ENCODE measurements around the gene PIK3C3.
"Not testable (repeated sequence)": the region's sequence is repeated elsewhere in the genome, so short reads cannot be mapped to it uniquely, and the experiment has no call there.

PIK3C3 gene

GRCh38 chr18:42001801-42002200 is 46.8 kb downstream of the PIK3C3 start:
- in situ Hi-C loops (cut with HindIII; ENCODE audit: low sequenced_read_pairs): no loop called here
- no peak for TF ChIP-seq CTCF (IDR thresholded peaks at IDR 0.05; ENCODE audit: low read depth, low read length, missing control alignments)
- no peak overlapping the region for H3K4me3 ChIP-seq (ENCODE audit: low read depth, low read length)
- DNase-seq (ENCODE audit: low read depth): no peak

- in situ Hi-C loops (cut with HindIII; ENCODE audit: low sequenced_read_pairs): no loop called here
- no peak for TF ChIP-seq CTCF (IDR thresholded peaks at IDR 0.05; ENCODE audit: low read depth, low read length, missing control alignments)
- H3K4me3 ChIP-seq (ENCODE audit: low read depth, low read length): no peak overlapping the region
- DNase-seq (ENCODE audit: low read depth): no peak
These were observed 49.6 kb downstream of the PIK3C3 start for GRCh38 chr18:42004653-42005052.

GRCh38 chr18:42005782-42006181 is 50.7 kb downstream of the PIK3C3 start:
- no peak for TF ChIP-seq CTCF (IDR thresholded peaks at IDR 0.05; ENCODE audit: low read depth, low read length, missing control alignments)
- in situ Hi-C loops (cut with HindIII; ENCODE audit: low sequenced_read_pairs): no loop called here
- no peak overlapping the region for H3K4me3 ChIP-seq (ENCODE audit: low read depth, low read length)
- no peak for DNase-seq (ENCODE audit: low read depth)

- DNase-seq (ENCODE audit: low read depth); in situ Hi-C loops (cut with HindIII; ENCODE audit: low sequenced_read_pairs); H3K4me3 ChIP-seq (ENCODE audit: low read depth, low read length): not testable (repeated sequence)
These were observed 54.4 kb downstream of the PIK3C3 start for GRCh38 chr18:42009457-42009856.

GRCh38 chr18:42011053-42011452 is 56.0 kb downstream of the PIK3C3 start:
- in situ Hi-C loops (cut with HindIII; ENCODE audit: low sequenced_read_pairs): no loop called here
- H3K4me3 ChIP-seq (ENCODE audit: low read depth, low read length): no peak overlapping the region
- TF ChIP-seq CTCF (IDR thresholded peaks at IDR 0.05; ENCODE audit: low read depth, low read length, missing control alignments): no peak
- no peak for DNase-seq (ENCODE audit: low read depth)

GRCh38 chr18:42018831-42019230 is 63.8 kb downstream of the PIK3C3 start:
- H3K4me3 ChIP-seq (ENCODE audit: low read depth, low read length): no peak overlapping the region
- TF ChIP-seq CTCF (IDR thresholded peaks at IDR 0.05; ENCODE audit: low read depth, low read length, missing control alignments): no peak
- no peak for DNase-seq (ENCODE audit: low read depth)
- in situ Hi-C loops (cut with HindIII; ENCODE audit: low sequenced_read_pairs): no loop called here

- no peak for TF ChIP-seq CTCF (IDR thresholded peaks at IDR 0.05; ENCODE audit: low read depth, low read length, missing control alignments)
- no peak overlapping the region for H3K4me3 ChIP-seq (ENCODE audit: low read depth, low read length)
- no peak for DNase-seq (ENCODE audit: low read depth)
- in situ Hi-C loops (cut with HindIII; ENCODE audit: low sequenced_read_pairs): no loop called here
These were observed 69.1 kb downstream of the PIK3C3 start for GRCh38 chr18:42024131-42024530.

Data from astrocyte of the cerebellum (primary cell).